ENCODE results near the gene TRAPPC12. TPM values are rescaled to one million over a fixed set of nuclear protein-coding genes. Genes with fewer than 3 reads are reported as not detected.

TRAPPC12 gene
- total RNA-seq, 6 experiments from 2014 or later: 69.1 to 83.3 (median 74.8) TPM

DNA sequence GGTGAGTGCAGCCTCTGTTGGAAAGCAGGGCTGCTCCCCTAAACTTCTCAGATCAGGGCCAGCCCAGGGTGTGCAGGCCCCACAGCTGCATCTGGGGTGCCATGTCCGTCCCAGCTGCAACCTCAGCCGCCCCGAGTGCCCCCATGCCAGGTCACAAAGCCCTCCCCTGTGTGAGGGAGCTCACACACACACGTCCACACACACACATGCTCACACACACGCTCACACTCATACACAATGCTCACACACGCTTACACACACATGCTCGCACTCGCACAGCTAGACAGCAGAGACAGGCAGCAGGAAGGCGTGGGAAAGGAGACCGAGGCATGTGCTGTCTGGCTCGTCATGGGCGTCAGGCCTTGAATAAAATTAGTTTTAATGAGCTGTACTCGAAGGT lies 84.5 kb downstream of the TRAPPC12 start:
- Mint-ChIP-seq H3K4me3 (no peak overlapping the region), H3K27ac (peak overlapping the region; percentile 16; the same call in 1 of the 2 replicates), H3K27me3 (ENCODE audit: insufficient read depth) (no peaks in the 10 kb centered on the region), H3K36me3 (ENCODE audit: low read depth) (peaks cover 29% of the 10 kb centered on the region), H3K4me1 (ENCODE audit: low read depth) (peaks cover 24% of the 10 kb centered on the region), H3K9me3 (no peaks in the 10 kb centered on the region)
- TF ChIP-seq, protein P1, sequence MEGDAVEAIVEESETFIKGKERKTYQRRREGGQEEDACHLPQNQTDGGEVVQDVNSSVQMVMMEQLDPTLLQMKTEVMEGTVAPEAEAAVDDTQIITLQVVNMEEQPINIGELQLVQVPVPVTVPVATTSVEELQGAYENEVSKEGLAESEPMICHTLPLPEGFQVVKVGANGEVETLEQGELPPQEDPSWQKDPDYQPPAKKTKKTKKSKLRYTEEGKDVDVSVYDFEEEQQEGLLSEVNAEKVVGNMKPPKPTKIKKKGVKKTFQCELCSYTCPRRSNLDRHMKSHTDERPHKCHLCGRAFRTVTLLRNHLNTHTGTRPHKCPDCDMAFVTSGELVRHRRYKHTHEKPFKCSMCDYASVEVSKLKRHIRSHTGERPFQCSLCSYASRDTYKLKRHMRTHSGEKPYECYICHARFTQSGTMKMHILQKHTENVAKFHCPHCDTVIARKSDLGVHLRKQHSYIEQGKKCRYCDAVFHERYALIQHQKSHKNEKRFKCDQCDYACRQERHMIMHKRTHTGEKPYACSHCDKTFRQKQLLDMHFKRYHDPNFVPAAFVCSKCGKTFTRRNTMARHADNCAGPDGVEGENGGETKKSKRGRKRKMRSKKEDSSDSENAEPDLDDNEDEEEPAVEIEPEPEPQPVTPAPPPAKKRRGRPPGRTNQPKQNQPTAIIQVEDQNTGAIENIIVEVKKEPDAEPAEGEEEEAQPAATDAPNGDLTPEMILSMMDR (IDR thresholded peaks at IDR 0.05): no peak
- no peak for DNase-seq

DNA sequence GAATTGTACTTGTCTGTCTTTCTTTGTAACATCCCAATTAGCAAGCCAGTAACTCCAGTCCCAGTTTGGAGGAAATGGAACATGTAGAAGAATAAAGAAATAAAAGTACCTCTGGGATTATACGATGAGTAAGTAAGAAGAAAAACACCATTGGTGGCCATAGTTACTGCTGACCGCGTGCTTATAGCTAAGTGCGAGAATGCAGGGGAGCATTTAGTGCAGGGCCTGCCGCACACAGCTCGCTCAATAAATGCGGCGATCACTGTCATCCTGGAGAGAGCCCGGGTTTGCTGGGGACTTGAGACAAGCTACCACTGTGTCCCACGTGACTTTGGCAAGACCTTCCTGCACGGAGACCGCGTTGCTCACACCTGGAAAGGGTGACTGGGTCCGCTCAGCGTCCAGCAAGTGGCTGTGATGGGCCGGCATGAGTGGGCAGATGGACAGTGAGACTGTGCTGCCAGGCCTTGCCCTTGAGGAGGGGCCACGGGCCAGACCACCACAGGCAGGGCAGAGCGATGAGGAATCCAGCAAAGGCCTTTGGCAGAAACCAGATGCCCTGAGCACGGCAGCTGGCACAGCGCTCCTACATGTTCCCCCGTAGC lies 85.0 kb downstream of the TRAPPC12 start:
- Mint-ChIP-seq H3K36me3 (ENCODE audit: low read depth) (peaks cover 29% of the 10 kb centered on the region), H3K27me3 (ENCODE audit: insufficient read depth) (peaks cover under 1% of the 10 kb centered on the region; the same call in 1 of the 2 replicates), H3K4me1 (ENCODE audit: low read depth) (peaks cover 29% of the 10 kb centered on the region), H3K9me3 (no peaks in the 10 kb centered on the region), H3K27ac (peak overlapping the region; percentile 21; the same call in 1 of the 2 replicates), H3K4me3 (no peak overlapping the region)
- no peak for DNase-seq
- TF ChIP-seq, protein P1 (IDR thresholded peaks at IDR 0.05): no peak

DNA sequence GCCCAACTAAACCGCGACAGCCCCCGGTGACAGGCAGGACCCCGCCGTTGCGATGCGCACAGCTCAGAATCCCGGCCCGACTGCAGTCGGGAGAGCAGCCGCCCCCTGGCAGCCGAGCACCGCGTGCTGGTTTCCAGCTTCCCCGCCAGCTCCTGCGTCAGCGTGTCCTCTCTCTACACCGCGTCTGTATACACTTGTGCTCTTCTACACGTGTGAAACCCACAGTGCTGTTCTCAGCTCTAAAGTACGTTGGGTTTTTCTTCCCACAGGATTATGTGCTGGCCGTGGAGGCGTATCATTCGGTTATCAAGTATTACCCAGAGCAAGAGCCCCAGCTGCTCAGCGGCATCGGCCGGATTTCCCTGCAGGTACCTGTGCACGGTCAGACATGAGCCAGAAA lies 85.8 kb downstream of the TRAPPC12 start:
- DNase-seq: no peak
- Mint-ChIP-seq H3K36me3 (ENCODE audit: low read depth) (peaks cover 29% of the 10 kb centered on the region), H3K27me3 (ENCODE audit: insufficient read depth) (peaks cover 2% of the 10 kb centered on the region; the same call in 1 of the 2 replicates), H3K9me3 (no peaks in the 10 kb centered on the region), H3K4me1 (ENCODE audit: low read depth) (peaks cover 38% of the 10 kb centered on the region), H3K27ac (peak overlapping the region; percentile 84), H3K4me3 (peak overlapping the region; percentile 63)
- TF ChIP-seq, protein P1 (IDR thresholded peaks at IDR 0.05): no peak

DNA sequence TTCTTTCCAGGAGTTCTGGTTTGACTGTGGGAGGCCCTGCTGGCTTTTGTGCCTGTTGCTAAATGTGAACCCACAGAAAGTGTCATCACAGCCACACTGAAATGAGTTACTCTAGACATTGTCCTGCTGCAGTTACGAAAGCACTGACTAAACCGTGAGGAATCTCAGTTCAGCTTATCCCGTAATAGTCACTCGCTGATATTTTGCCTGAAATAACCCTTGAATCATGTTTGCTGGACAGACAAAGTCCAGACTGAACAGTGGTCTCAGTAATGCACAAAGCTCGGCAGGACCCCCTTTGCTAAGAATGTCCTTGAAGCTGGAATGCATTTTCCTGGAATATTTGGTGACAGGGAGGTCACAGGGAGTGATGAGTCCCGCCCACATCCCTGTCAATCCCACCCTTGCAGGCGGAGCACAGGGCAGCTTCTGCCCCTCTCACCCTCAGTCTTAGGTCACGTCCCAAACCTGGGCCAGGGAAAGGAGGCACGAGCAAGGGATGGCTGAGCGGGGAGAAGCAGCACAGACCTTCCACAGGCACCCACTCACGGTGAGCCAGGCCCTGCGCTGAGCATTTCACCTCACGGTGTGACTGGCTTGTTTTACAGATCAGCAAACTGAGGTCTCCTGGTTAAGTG lies 86.5 kb downstream of the TRAPPC12 start:
- Mint-ChIP-seq H3K4me3 (peak overlapping the region; percentile 63), H3K36me3 (ENCODE audit: low read depth) (peaks cover 29% of the 10 kb centered on the region), H3K27me3 (ENCODE audit: insufficient read depth) (peaks cover 2% of the 10 kb centered on the region; the same call in 1 of the 2 replicates), H3K9me3 (no peaks in the 10 kb centered on the region), H3K4me1 (ENCODE audit: low read depth) (peaks cover 44% of the 10 kb centered on the region), H3K27ac (peak overlapping the region; percentile 84)
- peak; percentile 88 for DNase-seq
- TF ChIP-seq, protein P1 (IDR thresholded peaks at IDR 0.05): no peak

DNA sequence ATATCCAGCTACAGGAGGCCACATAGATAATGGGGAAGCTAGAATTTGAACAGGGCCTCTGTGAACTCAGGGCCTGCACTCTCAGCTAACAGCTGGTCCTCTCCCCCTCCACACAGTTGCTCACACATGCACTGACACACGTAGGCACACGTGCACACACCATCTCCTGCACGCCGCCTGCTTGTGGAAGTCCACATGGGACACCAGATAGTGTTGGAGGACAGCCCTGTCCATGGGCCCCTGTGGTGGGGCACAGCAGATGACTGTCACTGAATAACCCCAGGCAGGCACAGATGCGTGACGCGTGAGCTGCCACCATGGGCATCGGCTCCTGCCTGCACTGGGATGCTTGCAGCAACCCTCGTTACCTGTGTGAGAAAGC lies 87.0 kb downstream of the TRAPPC12 start:
- TF ChIP-seq, protein P1 (IDR thresholded peaks at IDR 0.05): no peak
- no peak overlapping the region; the same call in 1 of the 2 replicates for H3K4me3 Mint-ChIP-seq
- peaks cover 49% of the 10 kb centered on the region for H3K4me1 Mint-ChIP-seq (ENCODE audit: low read depth)
- DNase-seq: no peak
- peaks cover 29% of the 10 kb centered on the region for H3K36me3 Mint-ChIP-seq (ENCODE audit: low read depth)
- H3K27me3 Mint-ChIP-seq (ENCODE audit: insufficient read depth): peaks cover 2% of the 10 kb centered on the region; the same call in 1 of the 2 replicates
- H3K27ac Mint-ChIP-seq: peak overlapping the region; percentile 84; the same call in 1 of the 2 replicates
- H3K9me3 Mint-ChIP-seq: no peaks in the 10 kb centered on the region

Data from HFFc6 (cell line).